Fibroblast of skin of right biceps (primary cell): ENCODE data around the gene ZNF451.

Source experiments
- DNase-seq: peaks from one replicate; pipeline ENCODE4 v3.0.0-alpha.2; 2013

Gene ZNF451

GRCh38 chr6:57205550-57206328, 115.8 kb downstream of the ZNF451 start:
- DNase-seq, result no peak

DNA sequence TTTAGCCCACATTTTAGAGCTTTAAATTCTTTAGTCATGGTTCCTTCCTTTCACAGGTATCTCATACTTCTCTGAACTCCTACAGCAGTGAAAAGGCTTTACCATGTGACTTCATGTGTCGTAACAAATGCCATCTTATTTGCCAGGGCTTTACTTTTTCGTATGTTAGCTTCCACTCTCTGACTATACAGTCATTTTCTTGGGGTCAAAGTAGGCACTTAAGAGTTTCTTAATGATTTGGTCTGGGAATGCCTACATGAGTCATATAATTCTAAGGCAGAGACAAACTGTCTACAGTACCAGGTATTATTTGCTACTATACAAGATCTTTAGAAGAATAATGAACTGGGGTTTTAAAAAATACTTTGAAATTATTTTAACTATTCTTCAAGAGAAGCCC, 117.2 kb downstream of the ZNF451 start:
- peak; percentile 47 for DNase-seq

DNA sequence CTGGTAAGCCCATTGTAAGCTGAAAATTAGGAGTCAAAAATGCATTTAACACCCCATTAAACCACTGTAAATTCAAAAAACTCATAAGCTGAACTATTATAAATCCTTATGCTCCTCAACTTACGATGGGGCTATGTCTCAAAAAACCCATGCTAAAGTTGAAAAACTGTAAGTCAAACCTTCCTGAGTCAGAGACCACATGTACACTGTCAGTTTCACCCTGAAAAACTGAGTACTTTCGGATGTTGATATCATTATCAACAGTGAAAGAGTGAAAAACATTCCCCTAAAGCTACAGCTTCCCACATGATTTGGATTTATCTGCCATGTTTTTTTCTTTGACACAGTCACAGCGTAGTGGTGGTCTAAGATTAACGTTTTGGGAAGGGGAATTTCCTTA, 117.9 kb downstream of the ZNF451 start:
- no peak for DNase-seq

GRCh38 chr6:57209030-57209429, 119.0 kb downstream of the ZNF451 start:
- DNase-seq, result no peak

DNA sequence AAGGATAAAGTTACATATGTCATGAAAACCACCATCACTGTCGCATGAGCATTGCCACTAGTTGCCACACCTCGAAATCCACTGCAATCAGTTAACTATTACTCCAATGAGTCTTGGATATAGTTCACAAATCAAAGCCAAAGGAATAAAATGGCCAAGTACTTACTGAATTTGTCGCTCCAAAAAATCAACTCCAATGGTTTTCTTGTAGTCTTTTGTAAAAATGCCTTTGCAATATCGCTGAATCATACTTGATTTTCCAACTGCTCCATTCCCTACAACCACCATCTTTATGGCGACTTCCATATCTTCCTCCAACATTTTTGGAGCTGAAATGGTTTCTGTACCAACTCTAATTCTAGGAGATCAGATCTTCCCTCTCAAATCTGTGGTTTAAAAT, 120.1 kb downstream of the ZNF451 start:
- DNase-seq, result no peak

DNA sequence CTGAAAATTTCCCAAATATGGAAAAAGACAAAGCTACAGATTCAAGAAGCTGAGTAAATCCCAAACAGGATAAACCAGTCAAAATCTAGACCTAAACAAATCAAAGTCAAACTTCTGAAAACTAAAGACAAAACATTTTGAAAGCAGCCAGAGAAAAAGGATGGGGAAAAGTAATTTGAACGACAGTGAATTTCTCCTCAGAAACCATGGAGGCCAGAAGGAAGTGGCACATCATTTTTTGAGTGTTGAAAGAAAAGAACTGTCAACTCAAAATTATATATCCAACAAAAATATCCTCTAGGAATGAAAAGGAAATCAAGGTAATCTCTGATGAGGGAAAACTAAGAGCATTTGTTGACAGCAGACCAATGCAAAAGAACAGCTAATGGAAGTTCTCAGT, 125.3 kb downstream of the ZNF451 start:
- no peak for DNase-seq

GRCh38 chr6:57216235-57217101, 126.5 kb downstream of the ZNF451 start:
- no peak for DNase-seq

DNA sequence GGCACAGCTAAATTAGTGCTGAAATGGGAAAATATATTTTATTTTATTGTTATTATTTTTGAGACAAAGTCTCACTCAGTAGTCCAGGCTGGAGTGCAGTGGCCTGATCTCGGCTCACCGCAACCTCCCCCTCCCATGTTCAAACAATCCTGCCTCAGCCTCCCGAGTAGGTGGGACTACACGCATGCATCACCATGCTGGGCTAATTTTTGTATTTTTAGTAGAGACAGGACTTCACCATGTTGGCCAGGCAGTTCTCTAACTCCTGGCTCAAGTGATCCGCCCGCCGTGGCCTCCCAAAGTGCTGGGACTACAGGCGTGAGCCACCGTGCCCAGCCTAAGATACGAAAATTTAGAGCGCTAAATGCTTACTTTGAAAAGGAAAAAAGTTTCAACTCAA, 127.3 kb downstream of the ZNF451 start:
- no peak for DNase-seq
